HepG2 (cell line): ENCODE results near the gene HERPUD2. TPM values are rescaled to one million over a fixed set of nuclear protein-coding genes. Genes with fewer than 3 reads are reported as not detected.

ENCODE experiments used
- AKNA ChIP-seq: sonication (generic); formaldehyde crosslinking; IDR thresholded peaks from 2 replicates; pipeline ENCODE4 v1.4.0; 2020; ENCODE audit warnings: missing genetic modification reagents, borderline replicate concordance
- HCFC1 ChIP-seq: fragments of 150-350 bp; IDR thresholded peaks from 2 replicates; pipeline ENCODE4 v1.6.1; 2014; ENCODE audit warnings: low read depth, low read length
- NPAS2 ChIP-seq: sonication (generic); formaldehyde crosslinking; IDR thresholded peaks from 2 replicates; pipeline ENCODE4 v1.8.0; 2022; ENCODE audit warnings: mild to moderate bottlenecking, missing genetic modification reagents, borderline replicate concordance
- PAWR ChIP-seq: sonication (generic); formaldehyde crosslinking; IDR thresholded peaks from 2 replicates; pipeline ENCODE4 v1.4.0; 2020; ENCODE audit warnings: missing genetic modification reagents, mild to moderate bottlenecking, borderline replicate concordance
- PHF8 ChIP-seq: sonication (generic); formaldehyde crosslinking; IDR thresholded peaks from 2 replicates; pipeline ENCODE4 v1.5.0; 2020; ENCODE audit warnings: missing genetic modification reagents
- RFX1 ChIP-seq: fragments of 450-650 bp; IDR thresholded peaks from 2 replicates; pipeline ENCODE4 v1.6.1; 2017
- TMF1 ChIP-seq: sonication (generic); formaldehyde crosslinking; IDR thresholded peaks from 2 replicates; pipeline ENCODE4 v1.8.1; 2022; ENCODE audit warnings: low read depth, missing genetic modification reagents
- ZNF329 ChIP-seq: sonication (generic); formaldehyde crosslinking; IDR thresholded peaks from 2 replicates; pipeline ENCODE4 v1.9.0; 2021; ENCODE audit warnings: low read depth, mild to moderate bottlenecking, missing genetic modification reagents
- ZNF33B ChIP-seq: sonication (generic); formaldehyde crosslinking; IDR thresholded peaks from 2 replicates; pipeline ENCODE4 v1.5.1; 2020; ENCODE audit warnings: mild to moderate bottlenecking, missing genetic modification reagents
- ZNF737 ChIP-seq: sonication (generic); formaldehyde crosslinking; IDR thresholded peaks from 2 replicates; pipeline ENCODE4 v1.5.0; 2020; ENCODE audit warnings: missing genetic modification reagents, mild to moderate bottlenecking, borderline replicate concordance
- ZNF883 ChIP-seq: sonication (generic); formaldehyde crosslinking; IDR thresholded peaks from 2 replicates; pipeline ENCODE4 v1.5.1; 2020; ENCODE audit warnings: mild to moderate bottlenecking, missing genetic modification reagents; ENCODE audit errors: not compliant biosample characterization
- polyA plus RNA-seq, 8 experiments: library from polyadenylated mRNA; depleted of rRNA in 3 of 8; stranded (reverse) in 7 of 8; unstranded in 1 of 8; fragments of >200 nt; fragmentation: Illumina TruSeq in 4 of 8; extraction: Trizol in 4 of 8; gene quantifications; 2 replicates each; pipeline versions ENCODE4 v1.2.1 to v1.2.3, GENCODE V29; 2011 to 2016; ENCODE audit warnings: low read depth in 4 of 8, missing spikeins in 1 of 8, mixed read lengths in 1 of 8; ENCODE audit not compliant: insufficient read depth in 1 of 8
- total RNA-seq, 5 experiments: library from RNA; depleted of rRNA; stranded (reverse); fragments of >200 nt; fragmentation: Illumina TruSeq; extraction: Trizol; gene quantifications; 2 replicates each; pipeline ENCODE4 v1.2.3, GENCODE V29; 2016; ENCODE audit warnings: low read depth in 1 of 5

Gene HERPUD2
- total and polyA plus RNA-seq, 2 of the 13 experiments (the other 11 are each of a cell fraction or from before 2014, with no cell fraction given), result 10.7 to 38.6 TPM

- TF ChIP-seq PHF8, result no peak
- TF ChIP-seq ZNF33B (CRISPR knock-in tag), result no peak
- no peak for TF ChIP-seq NPAS2 (CRISPR knock-in tag)
- TF ChIP-seq AKNA, result no peak
- no peak for TF ChIP-seq ZNF737
- no peak for TF ChIP-seq RFX1
- no peak for TF ChIP-seq HCFC1
- TF ChIP-seq ZNF329 (CRISPR knock-in tag), result no peak
- TF ChIP-seq PAWR (CRISPR knock-in tag), result no peak
- TF ChIP-seq ZNF883 (CRISPR knock-in tag), result no peak
- no peak for TF ChIP-seq TMF1 (CRISPR knock-in tag)
These were observed 90.3 kb downstream of the HERPUD2 start (continued) for GRCh38 chr7:35604595-35604994.
